Neutrophil (primary cell): ENCODE data around the gene RHEBL1.

Experiments
- H3K27ac ChIP-seq: fragments of 200-600 bp; sonication (generic); 2 replicates; pipeline ENCODE4 v1.5.1; 2016; ENCODE audit warnings: mild to moderate bottlenecking, moderate library complexity
- H3K27me3 ChIP-seq: fragments of 200-600 bp; sonication (generic); 2 replicates; pipeline ENCODE4 v1.6.0; 2016; ENCODE audit warnings: mild to moderate bottlenecking
- H3K36me3 ChIP-seq: fragments of 200-600 bp; sonication (generic); 2 replicates; pipeline ENCODE4 v1.5.1; 2017
- H3K4me1 ChIP-seq, 2 experiments: fragments of 200-600 bp in 1 of 2; sonication (generic) in 1 of 2; 1 replicate in 1 of 2; 2 replicates in 1 of 2; pipeline versions ENCODE4 v1.5.1 to v1.6.1; 2013 to 2016; ENCODE audit warnings: low read depth in 1 of 2, low read length in 1 of 2, mild to moderate bottlenecking in 1 of 2, moderate library complexity in 1 of 2; ENCODE audit not compliant: control insufficient read depth in 1 of 2, insufficient read depth in 1 of 2
- H3K4me3 ChIP-seq, 2 experiments: fragments of 200-600 bp in 1 of 2; sonication (generic) in 1 of 2; 1 replicate in 1 of 2; 2 replicates in 1 of 2; pipeline ENCODE4 v1.5.1; 2013 to 2016; ENCODE audit warnings: low read depth in 1 of 2, low read length in 1 of 2, mild to moderate bottlenecking in 1 of 2, moderate library complexity in 1 of 2
- H3K9me3 ChIP-seq: fragments of 200-600 bp; sonication (generic); 2 replicates; pipeline ENCODE4 v1.5.1; 2016
- CTCF ChIP-seq: fragments of 200-600 bp; sonication (generic); IDR thresholded peaks from 2 replicates; pipeline ENCODE4 v1.5.1; 2016; ENCODE audit warnings: antibody characterized with exemption

Gene RHEBL1

GRCh38 chr12:49027846-49028555, 41.8 kb downstream of the RHEBL1 start:
- Histone ChIP-seq H3K36me3 (peaks cover 100% of the 10 kb centered on the region), H3K27ac (peak overlapping the region; percentile 73), H3K9me3 (no peaks in the 10 kb centered on the region), H3K4me3 (no peak overlapping the region), H3K27me3 (no peaks in the 10 kb centered on the region), H3K4me1 (peaks cover 21 to 24% of the 10 kb centered on the region in 2 experiments)
- no peak for TF ChIP-seq CTCF

- Histone ChIP-seq H3K9me3 (no peaks in the 10 kb centered on the region), H3K27ac (peak overlapping the region; percentile 13), H3K27me3 (no peaks in the 10 kb centered on the region), H3K36me3 (peaks cover 100% of the 10 kb centered on the region), H3K4me3 (no peak overlapping the region), H3K4me1 (peaks cover 21 to 24% of the 10 kb centered on the region in 2 experiments)
- no peak for TF ChIP-seq CTCF
Measured at GRCh38 chr12:49026678-49027480, 42.9 kb downstream of the RHEBL1 start.

GRCh38 chr12:49026101-49026500, 43.7 kb downstream of the RHEBL1 start:
- Histone ChIP-seq H3K4me3 (no peak overlapping the region), H3K4me1 (peaks cover 21 to 24% of the 10 kb centered on the region in 2 experiments), H3K27ac (no peak overlapping the region), H3K36me3 (peaks cover 100% of the 10 kb centered on the region), H3K9me3 (no peaks in the 10 kb centered on the region), H3K27me3 (no peaks in the 10 kb centered on the region)
- no peak for TF ChIP-seq CTCF

- Histone ChIP-seq H3K4me1 (peaks cover 21 to 25% of the 10 kb centered on the region in 2 experiments), H3K9me3 (no peaks in the 10 kb centered on the region), H3K27me3 (no peaks in the 10 kb centered on the region), H3K27ac (no peak overlapping the region), H3K4me3 (no peak overlapping the region), H3K36me3 (peaks cover 100% of the 10 kb centered on the region)
- TF ChIP-seq CTCF: no peak
Measured at GRCh38 chr12:49025463-49025862, 44.3 kb downstream of the RHEBL1 start.

GRCh38 chr12:49024543-49024942, 45.2 kb downstream of the RHEBL1 start:
- Histone ChIP-seq H3K9me3 (no peaks in the 10 kb centered on the region), H3K4me1 (peaks cover 23 to 29% of the 10 kb centered on the region in 2 experiments), H3K27ac (no peak overlapping the region), H3K4me3 (no peak overlapping the region), H3K36me3 (peaks cover 96% of the 10 kb centered on the region), H3K27me3 (no peaks in the 10 kb centered on the region)
- no peak for TF ChIP-seq CTCF
